GM18858 (cell line): ENCODE measurements around the gene PATZ1.

Experiments
- ATAC-seq: cut with Tn5 transposase; IDR thresholded peaks from one replicate; pipeline ENCODE4 v1.9.1; 2021; ENCODE audit not compliant: unreplicated experiment

The PATZ1 gene

GRCh38 chr22:31343235-31344191 is 2.6 kb downstream of the PATZ1 start:
- ATAC-seq: no peak

- ATAC-seq: no peak
Observed at GRCh38 chr22:31342389-31343140, 3.6 kb downstream of the PATZ1 start.

- ATAC-seq: no peak
Observed at GRCh38 chr22:31341386-31342088, 4.6 kb downstream of the PATZ1 start.

GRCh38 chr22:31340765-31341247 is 5.3 kb downstream of the PATZ1 start:
- ATAC-seq: no peak

- no peak for ATAC-seq
Observed at GRCh38 chr22:31340360-31340759, 5.8 kb downstream of the PATZ1 start.

- ATAC-seq: no peak
Observed at GRCh38 chr22:31339148-31339832, 6.9 kb downstream of the PATZ1 start.

GRCh38 chr22:31337178-31337577 is 9.0 kb downstream of the PATZ1 start:
- ATAC-seq: no peak

GRCh38 chr22:31334329-31334728 is 11.8 kb downstream of the PATZ1 start:
- ATAC-seq: no peak

- no peak for ATAC-seq
Observed at GRCh38 chr22:31333641-31334040, 12.5 kb downstream of the PATZ1 start.

- no peak for ATAC-seq
Observed at GRCh38 chr22:31332886-31333285, 13.3 kb downstream of the PATZ1 start.

- ATAC-seq: no peak
Observed at GRCh38 chr22:31332010-31332409, 14.1 kb downstream of the PATZ1 start.

GRCh38 chr22:31329453-31330215 is 16.5 kb downstream of the PATZ1 start:
- ATAC-seq: no peak

- no peak for ATAC-seq
Observed at GRCh38 chr22:31329029-31329428, 17.1 kb downstream of the PATZ1 start.

GRCh38 chr22:31328544-31328960 is 17.6 kb downstream of the PATZ1 start:
- no peak for ATAC-seq

GRCh38 chr22:31327806-31328543 is 18.2 kb downstream of the PATZ1 start:
- ATAC-seq: no peak

- ATAC-seq: no peak
Observed at GRCh38 chr22:31326877-31327276, 19.3 kb downstream of the PATZ1 start.

GRCh38 chr22:31323578-31324550 is 22.3 kb downstream of the PATZ1 start:
- no peak for ATAC-seq

GRCh38 chr22:31321421-31321820 is 24.7 kb downstream of the PATZ1 start:
- no peak for ATAC-seq
